GM15510 (cell line): ENCODE measurements around the gene IL1RN.

Experiments
- POLR2A ChIP-seq: IDR thresholded peaks from 3 replicates; pipeline ENCODE4 v1.6.1; 2011; ENCODE audit warnings: borderline replicate concordance; ENCODE audit not compliant: insufficient read length; ENCODE audit errors: extremely low read depth

Gene IL1RN

DNA sequence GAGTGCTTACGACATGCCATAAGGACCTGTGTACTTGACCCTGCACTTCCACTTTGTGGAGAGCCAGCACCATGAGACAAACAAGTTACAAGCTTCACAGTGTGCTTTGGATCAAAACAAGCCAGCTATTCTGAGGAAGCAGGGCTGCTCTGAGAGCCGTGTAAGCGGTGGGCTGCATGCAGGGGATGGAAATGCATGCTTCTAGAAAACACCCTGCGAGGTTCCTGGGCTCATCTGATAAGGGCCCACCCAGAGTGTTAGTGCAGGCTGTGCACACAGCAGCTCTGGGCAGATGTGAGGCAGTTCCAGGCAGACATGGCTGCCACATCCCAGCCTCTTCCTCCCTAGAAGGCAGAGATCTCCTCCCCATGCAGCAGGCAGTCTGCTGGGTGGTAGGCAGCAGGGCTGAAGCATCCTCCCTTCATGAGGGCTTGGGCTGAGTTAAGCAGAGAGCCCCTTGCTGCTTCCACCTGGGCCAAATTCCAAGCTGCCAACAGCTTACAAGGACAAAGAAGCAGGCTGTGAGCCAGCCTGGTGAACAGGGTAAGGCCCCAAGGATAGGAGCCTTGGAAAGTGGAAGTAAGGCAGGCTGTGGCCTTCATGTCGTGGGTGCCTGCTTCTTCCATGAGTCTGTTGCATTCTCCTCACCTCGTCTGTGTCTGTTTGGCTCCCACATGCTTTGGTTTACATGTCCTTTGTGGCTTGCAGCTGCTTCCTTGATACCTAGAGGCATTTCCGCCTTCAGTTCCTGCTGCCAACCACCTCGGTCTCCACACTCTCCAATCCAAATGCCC lies 54.1 kb downstream of the IL1RN start:
- TF ChIP-seq POLR2A = no peak

DNA sequence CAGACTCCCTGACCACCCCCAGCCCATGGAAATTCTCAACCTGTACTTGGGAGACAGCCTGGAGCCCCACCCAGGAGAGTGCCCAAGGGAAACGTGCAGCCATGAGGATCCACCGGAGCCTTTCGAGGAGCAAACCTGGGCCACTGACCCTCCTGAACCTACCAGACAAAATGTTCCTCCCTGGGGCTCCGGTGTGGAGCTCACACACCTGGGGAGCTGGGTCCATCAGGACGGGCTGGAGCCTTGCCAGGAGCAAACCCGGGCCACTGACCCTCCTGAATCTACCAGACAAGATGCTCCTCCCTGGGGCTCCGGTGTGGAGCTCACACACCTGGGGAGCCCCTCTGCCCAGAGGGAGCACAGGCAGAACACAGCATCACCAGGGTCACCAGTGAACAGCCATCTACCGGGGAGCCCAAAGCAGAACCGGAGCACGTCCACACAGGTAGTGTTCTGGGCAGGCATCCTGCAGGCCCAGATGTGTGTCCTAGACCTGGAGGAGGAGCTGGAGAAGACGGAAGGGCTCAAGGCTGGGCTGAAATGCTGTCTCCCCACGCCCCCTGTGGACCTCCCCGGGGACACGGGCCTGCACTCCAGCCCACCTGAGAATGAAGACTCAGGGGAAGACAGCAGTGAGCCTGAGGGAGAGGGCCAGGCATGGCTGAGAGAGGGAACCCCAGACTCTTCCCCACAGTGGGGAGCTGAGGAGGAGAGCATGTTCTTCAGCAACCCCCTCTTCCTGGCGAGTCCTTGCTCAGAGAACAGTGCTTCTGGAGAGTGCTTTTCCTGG lies 55.3 kb downstream of the IL1RN start:
- no peak for TF ChIP-seq POLR2A

- no peak for TF ChIP-seq POLR2A
Observed at GRCh38 chr2:113183264-113183663, 55.9 kb downstream of the IL1RN start.
